ENCODE results near the gene AXIN1.

The AXIN1 gene

GRCh38 chr16:311725-312124 is 40.8 kb downstream of the AXIN1 start:
- Histone ChIP-seq H3K4me3 (ENCODE audit: low read depth, low read length) (no peak overlapping the region), H3K36me3 (ENCODE audit: control insufficient read depth, insufficient read depth, low read length) (peaks cover 42% of the 10 kb centered on the region), H3K27me3 (ENCODE audit: control insufficient read depth, insufficient read depth, low read length) (no peaks in the 10 kb centered on the region), H3K9me3 (ENCODE audit: control insufficient read depth, insufficient read depth, low read length) (no peaks in the 10 kb centered on the region), H3K9ac (ENCODE audit: low read depth, low read length) (no peak overlapping the region), H3K4me1 (ENCODE audit: control insufficient read depth, insufficient read depth, low read length) (no peaks in the 10 kb centered on the region)

GRCh38 chr16:309476-309875 is 43.0 kb downstream of the AXIN1 start:
- no peaks in the 10 kb centered on the region for H3K27me3 ChIP-seq (ENCODE audit: control insufficient read depth, insufficient read depth, low read length)
- no peaks in the 10 kb centered on the region for H3K4me1 ChIP-seq (ENCODE audit: control insufficient read depth, insufficient read depth, low read length)
- no peaks in the 10 kb centered on the region for H3K9me3 ChIP-seq (ENCODE audit: control insufficient read depth, insufficient read depth, low read length)
- no peak overlapping the region for H3K9ac ChIP-seq (ENCODE audit: low read depth, low read length)
- peaks cover 41% of the 10 kb centered on the region for H3K36me3 ChIP-seq (ENCODE audit: control insufficient read depth, insufficient read depth, low read length)
- no peak overlapping the region for H3K4me3 ChIP-seq (ENCODE audit: low read depth, low read length)

- H3K9ac ChIP-seq (ENCODE audit: low read depth, low read length): no peak overlapping the region
- H3K4me1 ChIP-seq (ENCODE audit: control insufficient read depth, insufficient read depth, low read length): no peaks in the 10 kb centered on the region
- H3K4me3 ChIP-seq (ENCODE audit: low read depth, low read length): no peak overlapping the region
- H3K36me3 ChIP-seq (ENCODE audit: control insufficient read depth, insufficient read depth, low read length): peaks cover 33% of the 10 kb centered on the region
- no peaks in the 10 kb centered on the region for H3K27me3 ChIP-seq (ENCODE audit: control insufficient read depth, insufficient read depth, low read length)
- H3K9me3 ChIP-seq (ENCODE audit: control insufficient read depth, insufficient read depth, low read length): no peaks in the 10 kb centered on the region
These were observed 44.7 kb downstream of the AXIN1 start for GRCh38 chr16:307691-308312.

GRCh38 chr16:306911-307370 is 45.6 kb downstream of the AXIN1 start:
- Histone ChIP-seq H3K4me1 (ENCODE audit: control insufficient read depth, insufficient read depth, low read length) (no peaks in the 10 kb centered on the region), H3K9ac (ENCODE audit: low read depth, low read length) (no peak overlapping the region), H3K9me3 (ENCODE audit: control insufficient read depth, insufficient read depth, low read length) (no peaks in the 10 kb centered on the region), H3K4me3 (ENCODE audit: low read depth, low read length) (no peak overlapping the region), H3K27me3 (ENCODE audit: control insufficient read depth, insufficient read depth, low read length) (no peaks in the 10 kb centered on the region), H3K36me3 (ENCODE audit: control insufficient read depth, insufficient read depth, low read length) (peaks cover 35% of the 10 kb centered on the region)

GRCh38 chr16:305916-306626 is 46.5 kb downstream of the AXIN1 start:
- Histone ChIP-seq H3K4me3 (ENCODE audit: low read depth, low read length) (no peak overlapping the region), H3K9me3 (ENCODE audit: control insufficient read depth, insufficient read depth, low read length) (no peaks in the 10 kb centered on the region), H3K4me1 (ENCODE audit: control insufficient read depth, insufficient read depth, low read length) (no peaks in the 10 kb centered on the region), H3K27me3 (ENCODE audit: control insufficient read depth, insufficient read depth, low read length) (no peaks in the 10 kb centered on the region), H3K9ac (ENCODE audit: low read depth, low read length) (no peak overlapping the region), H3K36me3 (ENCODE audit: control insufficient read depth, insufficient read depth, low read length) (peaks cover 33% of the 10 kb centered on the region)

- Histone ChIP-seq H3K36me3 (ENCODE audit: control insufficient read depth, insufficient read depth, low read length) (peaks cover 25% of the 10 kb centered on the region), H3K9me3 (ENCODE audit: control insufficient read depth, insufficient read depth, low read length) (no peaks in the 10 kb centered on the region), H3K4me1 (ENCODE audit: control insufficient read depth, insufficient read depth, low read length) (no peaks in the 10 kb centered on the region), H3K27me3 (ENCODE audit: control insufficient read depth, insufficient read depth, low read length) (no peaks in the 10 kb centered on the region), H3K9ac (ENCODE audit: low read depth, low read length) (no peak overlapping the region), H3K4me3 (ENCODE audit: low read depth, low read length) (no peak overlapping the region)
These were observed 48.6 kb downstream of the AXIN1 start for GRCh38 chr16:303760-304505.

- H3K36me3 ChIP-seq (ENCODE audit: control insufficient read depth, insufficient read depth, low read length): peaks cover 20% of the 10 kb centered on the region
- no peaks in the 10 kb centered on the region for H3K9me3 ChIP-seq (ENCODE audit: control insufficient read depth, insufficient read depth, low read length)
- H3K9ac ChIP-seq (ENCODE audit: low read depth, low read length): no peak overlapping the region
- H3K4me1 ChIP-seq (ENCODE audit: control insufficient read depth, insufficient read depth, low read length): no peaks in the 10 kb centered on the region
- no peak overlapping the region for H3K4me3 ChIP-seq (ENCODE audit: low read depth, low read length)
- no peaks in the 10 kb centered on the region for H3K27me3 ChIP-seq (ENCODE audit: control insufficient read depth, insufficient read depth, low read length)
These were observed 50.6 kb downstream of the AXIN1 start for GRCh38 chr16:301950-302349.

- Histone ChIP-seq H3K9ac (ENCODE audit: low read depth, low read length) (no peak overlapping the region), H3K36me3 (ENCODE audit: control insufficient read depth, insufficient read depth, low read length) (peaks cover 20% of the 10 kb centered on the region), H3K9me3 (ENCODE audit: control insufficient read depth, insufficient read depth, low read length) (no peaks in the 10 kb centered on the region), H3K27me3 (ENCODE audit: control insufficient read depth, insufficient read depth, low read length) (no peaks in the 10 kb centered on the region), H3K4me3 (ENCODE audit: low read depth, low read length) (no peak overlapping the region), H3K4me1 (ENCODE audit: control insufficient read depth, insufficient read depth, low read length) (no peaks in the 10 kb centered on the region)
These were observed 51.3 kb downstream of the AXIN1 start for GRCh38 chr16:301235-301634.

GRCh38 chr16:297832-298231 is 54.7 kb downstream of the AXIN1 start:
- no peaks in the 10 kb centered on the region for H3K9me3 ChIP-seq (ENCODE audit: control insufficient read depth, insufficient read depth, low read length)
- no peak overlapping the region for H3K4me3 ChIP-seq (ENCODE audit: low read depth, low read length)
- no peaks in the 10 kb centered on the region for H3K27me3 ChIP-seq (ENCODE audit: control insufficient read depth, insufficient read depth, low read length)
- H3K9ac ChIP-seq (ENCODE audit: low read depth, low read length): no peak overlapping the region
- H3K36me3 ChIP-seq (ENCODE audit: control insufficient read depth, insufficient read depth, low read length): peaks cover 31% of the 10 kb centered on the region
- no peaks in the 10 kb centered on the region for H3K4me1 ChIP-seq (ENCODE audit: control insufficient read depth, insufficient read depth, low read length)

GRCh38 chr16:296806-297510 is 55.6 kb downstream of the AXIN1 start:
- Histone ChIP-seq H3K9me3 (ENCODE audit: control insufficient read depth, insufficient read depth, low read length) (no peaks in the 10 kb centered on the region), H3K36me3 (ENCODE audit: control insufficient read depth, insufficient read depth, low read length) (peaks cover 29% of the 10 kb centered on the region), H3K4me3 (ENCODE audit: low read depth, low read length) (no peak overlapping the region), H3K4me1 (ENCODE audit: control insufficient read depth, insufficient read depth, low read length) (no peaks in the 10 kb centered on the region), H3K9ac (ENCODE audit: low read depth, low read length) (no peak overlapping the region), H3K27me3 (ENCODE audit: control insufficient read depth, insufficient read depth, low read length) (no peaks in the 10 kb centered on the region)

- Histone ChIP-seq H3K36me3 (ENCODE audit: control insufficient read depth, insufficient read depth, low read length) (peaks cover 28% of the 10 kb centered on the region), H3K4me1 (ENCODE audit: control insufficient read depth, insufficient read depth, low read length) (no peaks in the 10 kb centered on the region), H3K9ac (ENCODE audit: low read depth, low read length) (no peak overlapping the region), H3K27me3 (ENCODE audit: control insufficient read depth, insufficient read depth, low read length) (no peaks in the 10 kb centered on the region), H3K4me3 (ENCODE audit: low read depth, low read length) (no peak overlapping the region), H3K9me3 (ENCODE audit: control insufficient read depth, insufficient read depth, low read length) (no peaks in the 10 kb centered on the region)
These were observed 56.2 kb downstream of the AXIN1 start for GRCh38 chr16:296276-296675.
